ENCODE measurements around the gene LSMEM2.
"Not testable (repeated sequence)": the region's sequence is repeated elsewhere in the genome, so short reads cannot be mapped to it uniquely, and the experiment has no call there.

Gene LSMEM2

DNA sequence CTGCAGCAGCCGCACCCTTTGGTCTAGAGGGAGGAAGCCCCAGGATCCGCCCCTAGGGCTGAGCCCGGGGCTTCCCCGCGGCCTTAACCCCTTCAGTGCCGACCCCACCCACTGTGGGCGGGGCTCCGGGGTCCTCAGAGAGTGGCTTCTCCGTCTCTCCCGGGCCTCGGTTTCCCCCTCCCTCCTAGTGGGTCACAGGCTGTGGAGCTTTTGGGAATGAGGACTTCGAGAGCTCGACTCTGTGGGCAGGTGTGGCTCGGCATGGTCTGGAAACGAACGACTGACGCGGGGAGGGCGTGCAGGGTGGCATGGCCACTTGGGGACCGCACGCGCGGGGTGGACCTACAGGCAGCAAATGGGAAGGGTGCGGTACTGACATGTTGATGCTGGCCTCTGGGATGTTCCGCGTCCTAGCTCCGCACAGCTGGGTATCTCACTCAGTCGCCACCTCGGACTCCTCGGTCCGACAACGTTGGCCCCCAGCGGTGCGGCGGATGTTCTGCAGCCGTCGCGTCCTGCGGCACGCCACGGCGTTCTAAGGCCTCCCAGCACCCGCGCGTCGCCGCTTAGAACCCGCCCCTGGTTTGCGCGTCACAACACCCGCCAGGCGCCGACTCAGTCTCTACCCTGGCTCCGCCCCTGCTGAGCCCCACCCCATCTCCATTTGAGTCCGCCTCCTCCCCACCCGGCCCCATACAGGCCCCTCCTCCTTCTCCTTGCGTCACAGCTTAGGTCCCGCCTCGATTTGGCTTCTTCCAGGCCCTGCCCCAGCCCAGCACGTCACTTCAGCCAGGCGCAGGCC lies 20.1 kb downstream of the LSMEM2 start, which contains the start of the genes HYAL3 and NAA80:
TSS of gene HYAL3 (minus strand) at position 570 of the 802 bp plus-strand sequence. CDS start 3,803 bp downstream, outside the sequence.
TSS of gene NAA80 (minus strand) at position 570 of the 802 bp plus-strand sequence. CDS start 1,942 bp downstream, outside the sequence.
- peak; percentile 99 for DNase-seq (ENCODE audit: low read depth)

DNA sequence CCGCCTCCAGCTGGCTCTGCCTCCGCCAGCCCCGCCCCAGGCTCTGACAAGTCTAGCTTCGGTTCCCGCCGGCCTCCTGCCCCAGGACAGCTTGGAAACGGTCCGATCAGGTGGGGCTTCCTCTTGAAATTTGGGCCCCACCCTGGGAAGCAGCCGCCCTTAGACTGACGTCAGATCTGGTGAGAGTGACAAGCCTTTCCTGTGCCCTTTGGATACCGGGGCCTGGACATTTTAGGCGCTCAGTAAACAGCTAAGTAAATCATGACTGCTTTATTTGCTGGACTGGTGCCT lies 20.7 kb downstream of the LSMEM2 start:
- no peak for DNase-seq (ENCODE audit: low read depth)

DNA sequence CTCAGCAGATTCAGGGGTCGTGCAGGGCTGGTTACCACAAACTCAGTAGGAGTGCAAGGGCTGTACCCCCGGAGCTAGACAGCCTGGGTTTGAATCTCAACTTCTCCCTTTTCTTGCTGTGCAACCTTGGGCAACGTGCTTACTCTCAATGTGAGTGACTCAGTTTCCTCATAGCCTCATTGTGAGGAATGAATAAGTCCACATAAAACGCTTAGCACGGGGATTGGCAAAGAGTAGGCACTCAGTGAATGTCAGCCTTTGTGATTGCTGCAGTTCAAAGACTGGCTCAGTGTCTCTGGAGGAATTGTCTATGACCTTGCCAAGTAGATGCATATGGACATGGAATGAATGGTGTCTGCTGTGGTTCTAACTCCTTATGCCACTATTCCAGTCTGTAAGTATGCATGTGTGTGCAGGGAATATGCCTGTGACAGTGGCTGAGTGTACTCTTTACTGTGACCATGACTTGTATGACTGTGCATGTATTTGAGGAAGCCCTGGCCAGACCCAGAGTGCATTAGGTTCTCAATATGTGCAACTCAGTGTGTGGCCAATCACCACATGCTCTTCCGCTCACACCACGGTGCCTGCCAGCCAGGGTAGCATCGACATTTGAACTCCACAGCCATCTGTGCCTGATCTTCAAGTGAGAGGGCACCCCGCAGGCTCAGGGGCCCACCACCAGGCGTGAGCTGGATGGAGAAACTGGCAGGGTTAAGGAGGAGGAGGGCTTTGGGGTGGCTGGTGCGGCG lies 21.2 kb downstream of the LSMEM2 start:
- no peak for DNase-seq (ENCODE audit: low read depth)

DNA sequence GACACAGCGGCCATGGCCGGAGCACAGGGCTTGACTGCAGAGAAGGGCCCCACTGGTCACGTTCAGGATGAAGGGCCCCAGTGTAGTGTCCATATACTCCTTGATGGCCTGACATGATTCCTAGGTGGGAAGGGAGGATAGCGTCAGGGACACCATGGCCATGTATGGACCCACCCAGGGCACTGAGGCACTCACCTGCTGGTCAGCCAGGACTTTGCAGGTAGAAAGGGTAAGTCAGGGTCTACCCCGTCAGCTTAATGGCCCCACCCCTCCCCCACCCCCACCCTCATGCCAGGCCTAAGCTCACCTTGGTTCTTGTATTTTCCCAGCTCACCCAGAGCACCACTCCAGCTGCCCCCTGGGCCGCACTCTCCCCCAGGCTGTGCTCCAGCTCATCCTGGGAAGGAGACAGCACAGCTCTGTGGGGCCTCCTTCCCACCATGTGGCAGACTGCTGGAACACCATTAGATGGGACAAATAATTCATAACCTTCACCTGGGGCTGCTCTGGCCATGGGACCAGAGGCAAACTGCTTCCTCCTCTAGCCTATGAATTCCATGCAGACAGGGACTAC lies 21.9 kb downstream of the LSMEM2 start:
- DNase-seq (ENCODE audit: low read depth) = no peak

DNA sequence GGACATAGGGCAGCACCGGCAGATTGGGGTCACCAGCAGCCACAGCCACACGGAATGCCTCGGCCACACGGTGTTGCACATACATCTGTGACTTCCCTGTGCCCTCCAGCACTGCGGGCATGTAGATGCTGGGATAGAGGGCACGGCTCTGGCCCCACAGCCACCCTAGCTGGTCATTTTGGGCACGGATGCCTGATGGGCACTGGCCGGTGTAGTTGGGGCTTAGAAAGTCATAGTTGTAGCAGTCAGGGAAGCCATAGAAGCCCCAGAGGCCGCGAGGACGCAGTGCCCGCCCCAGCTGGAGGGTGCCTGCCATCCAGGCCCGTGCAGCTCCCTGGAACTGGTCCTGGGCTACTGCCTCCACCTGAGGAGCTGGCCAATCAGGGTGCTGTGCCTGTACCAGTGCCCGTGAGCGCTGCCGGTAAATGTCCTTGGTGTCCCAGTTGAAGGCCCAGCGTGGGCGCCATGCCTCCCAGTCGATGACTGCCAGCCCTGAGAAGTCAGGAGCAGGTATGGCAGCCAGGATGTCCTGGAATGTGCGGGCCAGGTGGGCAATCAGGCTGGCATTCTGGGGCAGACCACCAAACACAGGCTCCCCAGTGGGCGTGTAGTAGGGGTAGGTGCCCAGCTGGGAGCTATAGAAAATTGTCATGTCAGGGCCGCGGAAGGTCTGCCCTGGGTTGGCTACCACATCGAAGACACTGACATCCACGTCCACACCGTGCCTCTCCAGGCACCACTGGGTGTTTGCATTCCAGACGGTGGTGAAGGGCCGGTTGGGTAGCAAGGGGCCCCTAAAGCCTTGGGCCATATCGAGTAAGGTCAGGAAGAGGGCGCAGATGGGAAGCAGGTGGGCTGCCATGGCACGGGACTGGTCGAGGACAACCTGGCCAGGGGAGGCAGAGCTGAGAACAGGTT lies 23.5 kb downstream of the LSMEM2 start:
- DNase-seq (ENCODE audit: low read depth) = no peak

DNA sequence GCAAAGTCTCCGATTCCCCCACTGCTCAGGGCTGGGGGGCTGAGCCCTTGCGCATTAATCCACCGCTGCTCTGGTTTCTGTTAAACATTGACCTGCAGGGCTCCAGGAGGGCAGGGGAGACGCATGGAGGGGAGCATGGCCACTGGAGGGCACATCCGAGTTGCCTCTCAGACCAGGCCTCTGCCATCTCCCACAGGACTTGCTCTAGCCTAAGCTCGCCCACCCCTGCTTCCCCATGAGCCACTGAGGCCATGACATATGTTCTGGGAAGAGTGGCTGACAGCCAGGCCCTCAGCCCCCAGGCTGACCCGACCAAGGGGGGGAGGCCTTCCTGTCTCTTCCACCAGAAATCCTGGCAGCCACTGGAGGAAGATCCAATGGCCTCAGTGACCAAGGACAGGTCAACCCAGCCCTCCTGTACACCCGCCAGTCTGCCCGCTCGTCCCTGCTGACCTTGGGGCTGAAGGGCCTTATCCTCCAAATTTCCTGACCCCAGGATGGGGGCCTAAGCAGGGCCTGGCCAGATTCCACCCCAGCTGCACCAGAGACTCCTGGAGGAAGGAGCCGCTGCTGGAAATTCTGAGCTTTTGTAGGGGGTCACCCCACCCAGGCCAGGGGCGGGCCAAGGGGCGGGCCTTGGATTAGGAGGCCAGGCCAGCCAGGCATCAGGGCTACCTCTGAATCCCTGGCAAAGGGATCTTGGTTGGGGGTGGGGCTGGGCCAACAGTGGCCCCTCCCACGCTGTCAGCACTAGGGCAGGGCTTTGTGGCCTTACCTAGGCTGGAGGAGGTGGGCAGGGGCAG lies 24.3 kb downstream of the LSMEM2 start, which contains the start of gene HYAL1:
TSS of gene HYAL1 (minus strand) at position 562 of the 803 bp plus-strand sequence. CDS start 618 bp downstream, outside the sequence.
- no peak for DNase-seq (ENCODE audit: low read depth)

DNA sequence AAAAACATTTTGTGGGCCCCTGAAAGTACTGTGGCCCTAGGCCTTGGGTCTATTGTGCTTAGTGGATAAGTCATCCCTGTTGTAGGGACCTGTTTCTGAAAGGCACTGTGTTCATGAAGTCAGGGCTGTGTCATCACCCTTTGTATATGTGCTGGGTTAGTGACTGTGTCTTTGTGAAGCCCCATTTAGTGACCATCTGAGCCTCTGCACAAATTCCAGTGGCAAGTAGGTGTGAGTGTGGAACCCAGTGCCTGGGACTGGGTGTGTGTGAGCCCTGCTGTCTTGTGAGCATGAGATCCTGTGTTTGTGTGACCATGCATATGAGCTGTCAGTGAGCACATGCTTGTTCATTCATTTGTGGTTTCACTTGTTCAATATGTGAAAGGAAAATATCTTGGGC lies 25.7 kb downstream of the LSMEM2 start:
- DNase-seq (ENCODE audit: low read depth) = no peak

DNA sequence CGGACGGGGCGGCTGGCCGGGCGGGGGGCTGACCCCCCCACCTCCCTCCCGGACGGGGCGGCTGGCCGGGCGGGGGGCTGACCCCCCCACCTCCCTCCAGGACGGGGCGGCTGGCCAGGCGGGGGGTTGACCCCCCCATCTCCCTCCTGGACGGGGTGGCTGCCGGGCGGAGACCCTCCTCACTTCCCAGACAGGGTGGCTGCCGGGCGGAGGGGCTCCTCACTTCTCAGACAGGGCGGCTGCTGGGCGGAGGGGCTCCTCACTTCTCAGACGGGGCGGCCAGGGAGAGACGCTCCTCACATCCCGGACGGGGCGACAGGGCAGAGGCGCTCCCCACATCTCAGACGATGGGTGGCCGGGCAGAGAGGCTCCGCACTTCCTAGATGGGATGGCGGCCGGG lies 33.2 kb downstream of the LSMEM2 start:
- DNase-seq (ENCODE audit: low read depth) = not testable (repeated sequence)

DNA sequence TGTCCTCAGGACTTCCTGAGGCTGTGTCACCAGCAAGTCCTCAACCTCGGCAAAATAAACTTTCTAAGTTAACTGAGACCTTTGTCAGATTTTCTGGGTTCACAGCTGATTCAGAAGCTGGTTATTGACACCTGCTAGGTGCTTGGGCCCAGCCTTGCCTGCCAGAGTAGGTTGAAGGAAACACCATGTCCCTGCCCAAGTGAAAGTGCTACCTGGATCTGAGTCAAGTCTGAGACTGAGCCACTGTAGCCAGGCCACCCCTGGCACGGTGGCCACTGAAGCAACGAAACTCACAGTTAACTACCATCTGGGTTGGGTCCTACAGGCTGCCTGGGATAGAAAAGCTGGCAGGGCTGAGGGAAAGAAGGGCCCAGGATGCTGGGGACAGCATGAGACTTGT lies 35.5 kb downstream of the LSMEM2 start:
- DNase-seq (ENCODE audit: low read depth) = no peak

DNA sequence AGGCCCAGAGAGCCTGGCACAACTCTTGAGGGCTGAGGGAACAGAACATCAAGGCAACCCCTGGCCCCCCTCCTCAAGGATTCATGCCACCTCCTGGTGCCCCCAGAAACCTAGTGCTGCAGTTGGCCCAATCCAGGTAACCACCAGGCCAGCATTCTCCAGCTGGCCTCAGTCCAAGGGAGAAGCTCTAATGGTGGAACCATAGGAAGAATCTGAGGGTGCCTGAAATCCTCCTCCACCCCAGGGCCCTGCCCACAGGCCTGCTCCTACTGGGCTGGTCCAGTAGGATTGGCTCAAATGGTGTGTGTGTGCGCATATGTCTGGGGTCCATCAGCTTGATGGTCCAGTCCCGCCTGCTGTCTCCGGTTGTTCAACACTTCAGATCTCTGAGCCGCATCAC lies 35.9 kb downstream of the LSMEM2 start:
- no peak for DNase-seq (ENCODE audit: low read depth)

DNA sequence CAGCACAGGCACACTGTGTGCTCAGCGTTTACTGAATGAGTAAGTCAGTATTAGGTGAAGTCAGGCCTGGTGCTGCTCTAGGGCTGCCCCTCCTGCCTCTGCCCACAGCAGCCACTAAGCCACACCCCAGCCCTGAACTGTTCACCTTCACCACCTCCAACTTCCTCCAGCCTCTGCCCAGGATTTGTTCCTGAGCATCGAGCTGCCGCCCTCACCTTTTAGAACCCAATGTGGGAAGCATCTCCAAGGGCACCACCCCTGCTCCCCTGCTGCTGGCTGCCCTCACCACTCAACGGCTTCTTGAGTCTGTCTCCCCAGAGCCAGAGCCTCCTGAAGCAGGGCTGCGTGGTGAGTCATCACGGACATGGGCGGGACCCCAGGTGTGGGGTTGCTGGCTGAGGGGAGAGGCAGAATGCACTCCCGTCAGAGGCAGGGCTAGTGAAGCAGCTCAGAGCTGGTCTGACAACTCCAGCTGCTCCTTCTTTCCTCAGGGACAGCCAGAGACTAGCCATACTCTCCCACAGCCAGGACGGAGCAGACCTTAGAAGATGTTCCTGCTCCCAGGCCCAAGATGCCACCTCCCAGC lies 37.9 kb downstream of the LSMEM2 start:
- no peak for DNase-seq (ENCODE audit: low read depth)

DNA sequence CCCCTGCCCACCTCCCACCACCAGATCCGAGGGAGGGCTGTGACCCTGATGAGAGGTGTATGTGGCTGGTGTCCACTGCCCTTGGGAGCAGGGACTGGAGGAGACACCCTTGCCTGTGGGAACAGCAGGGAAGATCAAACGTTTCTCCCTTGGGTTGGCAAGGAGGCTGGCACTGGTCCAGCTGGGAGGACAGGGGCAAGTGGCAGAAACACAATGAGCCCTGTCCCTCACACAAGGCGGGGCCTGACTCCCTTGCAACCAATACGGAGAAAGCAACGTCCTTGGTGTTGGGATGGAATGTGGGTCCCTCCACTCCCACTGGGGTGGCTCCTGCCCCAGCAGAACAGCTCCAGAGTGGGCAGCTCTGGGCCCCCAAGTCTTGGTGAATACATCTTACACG lies 38.4 kb downstream of the LSMEM2 start:
- DNase-seq (ENCODE audit: low read depth) = no peak

DNA sequence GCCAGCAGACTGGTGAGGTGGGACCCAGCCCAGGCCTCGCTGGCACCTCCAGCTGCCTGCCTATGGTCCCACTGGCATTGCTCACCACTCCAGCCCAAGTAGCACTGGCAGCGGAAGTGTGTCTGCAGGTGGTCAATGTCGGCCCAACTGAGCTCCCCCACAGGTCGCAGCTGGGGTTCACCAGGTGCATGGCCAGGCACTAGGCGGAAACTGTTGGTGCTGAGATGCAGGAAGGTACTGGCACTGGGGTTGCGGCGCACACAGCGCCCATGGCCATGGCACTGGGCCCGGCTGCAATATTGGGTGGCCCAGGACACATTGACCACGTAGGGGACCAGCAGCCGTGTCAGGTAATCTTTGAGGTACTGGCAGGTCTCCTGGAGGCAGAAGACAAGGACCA lies 39.3 kb downstream of the LSMEM2 start:
- DNase-seq (ENCODE audit: low read depth) = no peak

DNA sequence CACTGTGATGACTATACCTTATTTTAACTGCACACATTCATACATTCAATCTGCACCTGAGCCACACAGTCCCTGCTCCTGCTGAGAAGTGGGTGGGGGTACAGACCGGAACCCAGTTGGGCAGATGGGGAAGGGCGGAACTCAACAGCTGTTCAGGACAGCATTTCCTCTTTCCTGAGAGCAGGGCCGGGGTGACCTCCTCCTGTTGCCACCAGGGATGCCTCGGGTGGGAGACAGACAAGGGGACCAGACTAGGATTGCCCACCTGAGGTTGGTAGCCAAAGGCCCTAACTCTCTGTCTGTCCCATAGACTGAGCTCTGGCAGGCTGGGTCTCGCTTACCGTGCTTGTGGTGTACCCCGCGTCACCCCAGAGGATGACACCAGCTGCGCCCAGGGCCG lies 39.7 kb downstream of the LSMEM2 start:
- no peak for DNase-seq (ENCODE audit: low read depth)

DNA sequence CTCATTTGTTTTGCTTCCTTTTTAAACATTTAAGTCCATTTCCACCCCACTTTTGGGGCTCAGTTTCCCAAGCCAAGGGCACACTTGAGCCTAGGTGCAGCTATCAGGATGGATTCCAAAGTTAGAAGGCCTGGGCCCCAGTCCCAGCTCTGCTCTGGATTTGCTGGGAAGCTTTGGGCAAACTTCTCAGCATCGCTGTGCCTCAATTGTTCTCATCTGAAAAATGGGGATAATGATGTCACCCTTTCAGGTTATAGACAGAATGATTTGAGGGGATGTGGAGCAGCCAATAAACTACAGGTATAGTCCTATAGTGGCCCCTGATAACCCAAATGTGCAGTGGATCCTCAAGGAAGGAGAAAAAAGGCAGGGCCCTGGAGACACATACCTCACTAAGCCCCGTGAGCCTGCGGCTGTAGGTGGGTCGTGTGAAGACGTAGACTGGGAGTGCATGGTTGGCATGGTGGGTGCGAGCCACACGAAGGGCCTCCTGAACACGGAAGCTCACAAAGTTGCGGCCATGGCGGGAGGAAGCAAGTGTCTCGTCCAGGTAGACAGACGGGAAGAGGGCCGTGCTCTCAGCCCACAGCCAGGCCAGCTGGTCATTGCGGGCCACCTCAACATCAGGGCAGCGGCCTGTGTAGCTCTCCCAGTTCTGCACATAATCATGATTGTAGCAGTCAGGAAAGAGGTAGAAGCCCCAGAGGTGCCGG lies 40.5 kb downstream of the LSMEM2 start:
- no peak for DNase-seq (ENCODE audit: low read depth)

DNA sequence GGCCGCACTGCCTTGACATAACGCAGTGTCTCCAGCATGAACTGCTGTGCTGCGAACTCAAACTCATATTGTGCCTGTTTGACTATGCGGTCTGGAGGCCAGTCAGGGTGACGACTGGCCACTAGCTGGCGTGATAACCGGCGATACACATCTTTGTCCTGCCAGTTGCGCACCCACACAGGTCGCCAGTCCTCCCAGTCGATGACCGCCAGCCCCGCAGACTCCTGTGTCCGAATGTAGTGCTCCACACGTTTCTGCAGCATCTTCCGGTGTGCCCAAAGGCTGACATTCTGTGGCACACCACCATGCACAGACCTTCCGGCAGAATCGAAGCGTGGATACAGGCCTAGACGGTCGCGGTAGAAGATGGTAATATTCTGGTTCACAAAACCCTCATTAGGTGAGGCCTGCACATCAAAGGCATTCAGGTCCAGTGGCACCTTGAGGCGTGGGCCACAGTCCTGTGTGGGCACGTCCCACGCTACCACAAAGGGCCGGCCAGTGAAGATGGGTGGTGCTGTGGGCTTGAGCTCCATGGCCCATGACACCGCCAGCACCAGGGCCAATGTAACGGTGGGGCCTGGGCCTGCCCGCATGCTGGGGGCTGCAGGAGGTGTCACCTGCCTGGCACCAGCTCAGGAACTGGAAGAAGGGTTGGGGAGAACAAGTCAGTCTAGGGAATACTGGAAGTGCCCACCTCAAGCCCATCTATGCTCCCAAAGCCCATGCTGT lies 41.2 kb downstream of the LSMEM2 start:
- DNase-seq (ENCODE audit: low read depth) = no peak

DNA sequence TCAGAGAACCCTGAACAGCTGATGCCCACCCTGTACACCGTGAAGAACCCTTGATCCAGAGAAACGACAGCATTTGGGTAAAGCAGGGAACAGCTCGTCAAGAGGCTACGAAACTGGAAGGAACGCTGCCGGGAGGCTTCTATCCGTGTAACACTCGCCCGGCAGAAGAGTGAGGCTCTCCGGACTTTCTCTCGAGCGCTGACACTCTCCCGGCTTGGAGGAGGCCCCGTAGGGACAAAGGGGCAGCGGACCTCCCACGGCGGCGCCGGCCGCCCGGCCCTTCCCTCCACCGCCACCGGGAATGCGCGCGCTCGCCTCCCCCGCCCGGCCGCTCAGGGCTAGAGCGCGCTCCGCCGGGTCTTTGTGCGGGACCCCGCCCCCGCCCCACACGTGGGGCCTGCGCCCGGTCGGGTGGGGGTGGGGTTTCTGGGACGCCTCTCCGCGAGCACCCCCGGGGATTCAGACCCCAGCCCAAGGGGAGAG lies 42.0 kb downstream of the LSMEM2 start:
- no peak for DNase-seq (ENCODE audit: low read depth)

DNA sequence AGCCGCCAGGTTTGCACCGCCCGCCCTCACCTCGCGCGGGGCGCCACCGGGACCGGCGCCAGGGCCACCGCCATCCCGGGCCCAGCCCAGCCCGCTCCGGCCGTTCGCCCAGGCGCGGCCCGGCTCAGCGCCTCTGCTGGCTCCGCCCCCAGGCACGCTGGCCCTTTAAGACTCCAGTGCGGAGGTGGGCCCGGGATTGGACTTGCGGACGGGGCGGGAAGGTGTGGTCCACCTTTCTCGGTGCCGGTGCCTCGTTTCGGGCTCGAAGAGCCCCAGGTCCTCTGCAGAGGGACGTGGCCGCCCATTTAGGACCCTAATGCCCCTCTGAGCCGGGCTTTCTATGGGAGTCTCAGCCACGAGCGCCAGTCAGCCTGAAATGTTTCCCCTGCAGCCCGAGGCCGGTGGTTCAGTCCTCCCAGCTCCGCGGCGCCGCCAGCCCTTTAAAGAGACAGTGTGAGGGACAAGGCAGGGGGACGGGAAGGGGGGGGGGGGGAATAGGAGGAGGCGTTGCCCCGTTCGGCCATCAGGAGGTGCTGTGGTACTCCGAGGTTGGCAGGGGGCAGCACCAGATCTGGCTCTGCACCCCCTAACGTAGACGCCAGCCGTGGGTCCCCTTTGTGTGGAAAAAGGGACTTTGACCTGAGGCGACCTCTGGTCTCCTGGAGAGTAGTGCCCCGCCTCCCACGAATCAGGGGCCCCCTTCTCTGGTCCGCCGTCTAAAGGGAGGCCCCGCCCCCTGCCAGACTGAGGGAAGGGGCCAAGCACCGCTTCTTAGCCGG lies 42.6 kb downstream of the LSMEM2 start:
- DNase-seq (ENCODE audit: low read depth) = peak; percentile 89

DNA sequence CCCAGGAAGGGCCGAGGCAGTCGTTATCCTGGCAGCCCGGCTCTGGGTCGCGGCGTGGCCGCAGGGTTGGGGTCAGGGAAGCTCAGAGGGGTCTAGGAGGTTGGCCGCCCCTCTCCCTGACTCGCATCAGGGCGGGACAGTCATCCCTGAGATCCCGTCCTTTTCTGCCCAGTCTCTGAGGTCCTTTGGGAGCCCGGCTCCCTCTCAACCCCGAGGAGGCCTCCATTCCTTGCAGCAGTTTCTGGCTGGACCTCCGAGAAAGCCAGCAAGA lies 43.2 kb downstream of the LSMEM2 start:
- DNase-seq (ENCODE audit: low read depth) = no peak

All from CMK (cell line).